GM13977 (cell line): Measurements from ENCODE around the gene ERC2.

Source experiments
- DNase-seq: peaks from one replicate; pipeline ENCODE4 v3.0.0; 2012; ENCODE audit warnings: low spot score
- CTCF ChIP-seq: IDR thresholded peaks from 2 replicates; pipeline ENCODE4 v1.5.1; 2012; ENCODE audit warnings: mild to moderate bottlenecking, control low read depth; ENCODE audit not compliant: insufficient read depth; ENCODE audit errors: extremely low read depth, missing control alignments
- in situ Hi-C: fragments of 300-500 bp; cut with MboI; formaldehyde crosslinking; loops from one replicate; pipeline ENCODE4 v1.12.0; 2022; ENCODE audit warnings: low sequenced_read_pairs, low pct_unique_long_range_greater_than_20kb, mixed read lengths, inconsistent platforms; ENCODE audit not compliant: unreplicated experiment

Gene ERC2

GRCh38 chr3:56145410-56145809 is 322.9 kb downstream of the ERC2 start:
- no peak for TF ChIP-seq CTCF
- no peak for DNase-seq
- in situ Hi-C loops: no loop called here

GRCh38 chr3:56144805-56145204 is 323.5 kb downstream of the ERC2 start:
- in situ Hi-C loops: no loop called here
- DNase-seq: no peak
- no peak for TF ChIP-seq CTCF

- in situ Hi-C loops: no loop called here
- TF ChIP-seq CTCF: no peak
- no peak for DNase-seq
Measured at GRCh38 chr3:56137415-56137814, 330.9 kb downstream of the ERC2 start.

- DNase-seq: no peak
- in situ Hi-C loops: no loop called here
- no peak for TF ChIP-seq CTCF
Measured at GRCh38 chr3:56136514-56136913, 331.8 kb downstream of the ERC2 start.

GRCh38 chr3:56135941-56136340 is 332.3 kb downstream of the ERC2 start:
- in situ Hi-C loops: no loop called here
- no peak for TF ChIP-seq CTCF
- no peak for DNase-seq

- in situ Hi-C loops: no loop called here
- no peak for TF ChIP-seq CTCF
- no peak for DNase-seq
Measured at GRCh38 chr3:56133423-56133822, 334.8 kb downstream of the ERC2 start.

- no peak for DNase-seq
- in situ Hi-C loops: no loop called here
- no peak for TF ChIP-seq CTCF
Measured at GRCh38 chr3:56132762-56133161, 335.5 kb downstream of the ERC2 start.
